A549 (cell line): Measurements from ENCODE around the gene DIPK1B. TPM values are rescaled to one million over a fixed set of nuclear protein-coding genes. Genes with fewer than 3 reads are reported as not detected.

ENCODE experiments used
- ATAC-seq, 2 experiments: fragments of 200-7000 bp in 1 of 2; fragments of >200 bp in 1 of 2; cut with Nextera tagmentation in 1 of 2; cut with Tn5 transposase in 1 of 2; 3 replicates each; pipeline versions ENCODE4 v1.8.0 to v1.9.1; 2018 to 2020; ENCODE audit warnings: mild to moderate bottlenecking in 1 of 2, moderate library complexity in 1 of 2
- CTCF ChIA-PET: fragments of 300-600 bp; sonication (Branson Sonifier 250); formaldehyde crosslinking; extraction: SDS; loops from one replicate; lab custom pipeline; 2021; ENCODE audit warnings: antibody characterized with exemption, inconsistent platforms; lab: Yijun Ruan, JAX
- POLR2A ChIA-PET: fragments of 350-600 bp; formaldehyde crosslinking; extraction: SDS; loops from one replicate; lab custom pipeline; 2021; ENCODE audit warnings: antibody characterized with exemption, inconsistent platforms; lab: Yijun Ruan, JAX
- DNase-seq, 2 experiments: peaks; one replicate each; pipeline versions ENCODE4 v3.0.0 to v3.0.0-alpha.2; 2011 to 2016; ENCODE audit warnings: low read depth in 1 of 2, low spot score in 1 of 2
- FAIRE-seq: peaks from 2 replicates; lab custom pipeline; 2011; peaks lifted over from hg19 to GRCh38; lab: Jason Lieb, UNC
- H3K27ac ChIP-seq, 2 experiments: fragments of >200 bp; sonication (Bioruptor Twin); formaldehyde crosslinking; 3 replicates each; pipeline ENCODE4 v1.5.1; 2016 to 2017
- H3K4me1 ChIP-seq: fragments of >200 bp; sonication (Bioruptor Twin); formaldehyde crosslinking; 3 replicates; pipeline ENCODE4 v1.6.1; 2016
- H3K4me2 ChIP-seq: fragments of >200 bp; sonication (Bioruptor Twin); formaldehyde crosslinking; 3 replicates; pipeline ENCODE4 v1.6.1; 2016
- H3K4me3 ChIP-seq: fragments of >200 bp; sonication (Bioruptor Twin); formaldehyde crosslinking; 3 replicates; pipeline ENCODE4 v1.5.1; 2016
- H3K9me3 ChIP-seq: fragments of >200 bp; sonication (Bioruptor Twin); formaldehyde crosslinking; 3 replicates; pipeline ENCODE4 v1.6.1; 2016
- CBX8 ChIP-seq: fragments of 200-600 bp; sonication (generic); IDR thresholded peaks from 2 replicates; pipeline ENCODE4 v1.6.1; 2016
- CEBPB ChIP-seq, 2 experiments: fragments of >200 bp in 1 of 2; sonication (Bioruptor Twin) in 1 of 2; formaldehyde crosslinking in 1 of 2; IDR thresholded peaks; 2 replicates each; pipeline ENCODE4 v1.6.1; 2012 to 2016
- CHD4 ChIP-seq: fragments of 200-600 bp; sonication (generic); IDR thresholded peaks from 2 replicates; pipeline ENCODE4 v1.6.1; 2016; ENCODE audit warnings: antibody characterized with exemption, mild to moderate bottlenecking, borderline replicate concordance
- ESRRA ChIP-seq: fragments of 150-350 bp; IDR thresholded peaks from 2 replicates; pipeline ENCODE4 v1.6.1; 2014; ENCODE audit warnings: mild to moderate bottlenecking, low read length, borderline replicate concordance
- FOSB ChIP-seq: fragments of 250-450 bp; sonication (Bioruptor Pico); IDR thresholded peaks from 2 replicates; pipeline ENCODE4 v1.5.0; 2020; ENCODE audit warnings: mild to moderate bottlenecking, moderate library complexity
- FOSL2 ChIP-seq, 2 experiments: fragments of 450-650 bp in 1 of 2; fragments of >200 bp in 1 of 2; sonication (Bioruptor Twin) in 1 of 2; formaldehyde crosslinking; IDR thresholded peaks; 2 replicates each; pipeline versions ENCODE4 v1.5.0 to v1.6.1; 2016 to 2020; ENCODE audit warnings: mild to moderate bottlenecking in 1 of 2, moderate library complexity in 1 of 2
- FOXS1 ChIP-seq: fragments of 250-450 bp; sonication (Bioruptor Pico); IDR thresholded peaks from 2 replicates; pipeline ENCODE4 v1.5.0; 2020; ENCODE audit warnings: mild to moderate bottlenecking, moderate library complexity
- GATA3 ChIP-seq: IDR thresholded peaks from 2 replicates; pipeline ENCODE4 v1.6.1; 2012; ENCODE audit warnings: borderline replicate concordance
- HEYL ChIP-seq: fragments of 250-450 bp; sonication (Bioruptor Pico); IDR thresholded peaks from 2 replicates; pipeline ENCODE4 v1.8.0; 2021; ENCODE audit warnings: mild to moderate bottlenecking, moderate library complexity
- HMGXB4 ChIP-seq: fragments of 250-450 bp; sonication (Bioruptor Pico); IDR thresholded peaks from 2 replicates; pipeline ENCODE4 v1.5.0; 2021; ENCODE audit warnings: mild to moderate bottlenecking, moderate library complexity, borderline replicate concordance
- HOXB5 ChIP-seq: fragments of 250-450 bp; sonication (Bioruptor Pico); IDR thresholded peaks from 2 replicates; pipeline ENCODE4 v1.5.0; 2020; ENCODE audit warnings: mild to moderate bottlenecking, moderate library complexity
- KDM1A ChIP-seq: fragments of 200-600 bp; sonication (generic); IDR thresholded peaks from 2 replicates; pipeline ENCODE4 v1.6.1; 2016; ENCODE audit warnings: low read depth, mild to moderate bottlenecking
- MYC ChIP-seq: IDR thresholded peaks from 2 replicates; pipeline ENCODE4 v1.6.1; 2012; ENCODE audit warnings: mild to moderate bottlenecking, inconsistent platforms, low read length, improper control_type of control experiment, borderline replicate concordance
- NR3C1 ChIP-seq: fragments of >200 bp; sonication (Bioruptor Twin); formaldehyde crosslinking; IDR thresholded peaks from 3 replicates; pipeline ENCODE4 v1.6.1; 2017
- ZC3H11A ChIP-seq: fragments of 450-650 bp; IDR thresholded peaks from 2 replicates; pipeline ENCODE4 v1.6.1; 2014; ENCODE audit warnings: antibody characterized with exemption, mild to moderate bottlenecking
- ZNF302 ChIP-seq: fragments of 250-450 bp; sonication (Bioruptor Pico); IDR thresholded peaks from 2 replicates; pipeline ENCODE4 v1.9.0; 2021; ENCODE audit warnings: inconsistent platforms, mild to moderate bottlenecking, moderate library complexity
- ZSCAN20 ChIP-seq: fragments of 250-450 bp; sonication (Bioruptor Pico); IDR thresholded peaks from 2 replicates; pipeline ENCODE4 v1.8.0; 2022; ENCODE audit warnings: mild to moderate bottlenecking, moderate library complexity
- WGBS: methylation state at CpG from one replicate; pipeline ENCODE4 v1.1.6; 2017; ENCODE audit errors: missing lambda C conversion rate; 5-methylcytosine and 5-hydroxymethylcytosine counted together
- polyA plus RNA-seq, 4 experiments: library from polyadenylated mRNA; depleted of rRNA in 3 of 4; stranded (reverse); fragments of >200 nt; fragmentation: RNase III in 1 of 4; extraction: RNeasy Plus Mini Kit Qiagen cat#74134 plus additional on column Dnase treatment in 1 of 4; gene quantifications; 2 replicates in 3 of 4; 3 replicates in 1 of 4; pipeline ENCODE4 v1.2.3, GENCODE V29; 2011 to 2017
- TF ChIP-seq, protein P1 (sequence below): fragments of >200 bp; sonication (Bioruptor Twin); formaldehyde crosslinking; IDR thresholded peaks from 3 replicates; pipeline ENCODE4 v1.5.1; 2016
- TF ChIP-seq, protein P2 (sequence below): fragments of >200 bp; sonication (Bioruptor Twin); formaldehyde crosslinking; IDR thresholded peaks from 2 replicates; pipeline ENCODE4 v1.6.1; 2016

The DIPK1B gene
- polyA plus RNA-seq, 2 of the 4 experiments (the other 2 are of a cell fraction) = 6.7 TPM

DNA sequence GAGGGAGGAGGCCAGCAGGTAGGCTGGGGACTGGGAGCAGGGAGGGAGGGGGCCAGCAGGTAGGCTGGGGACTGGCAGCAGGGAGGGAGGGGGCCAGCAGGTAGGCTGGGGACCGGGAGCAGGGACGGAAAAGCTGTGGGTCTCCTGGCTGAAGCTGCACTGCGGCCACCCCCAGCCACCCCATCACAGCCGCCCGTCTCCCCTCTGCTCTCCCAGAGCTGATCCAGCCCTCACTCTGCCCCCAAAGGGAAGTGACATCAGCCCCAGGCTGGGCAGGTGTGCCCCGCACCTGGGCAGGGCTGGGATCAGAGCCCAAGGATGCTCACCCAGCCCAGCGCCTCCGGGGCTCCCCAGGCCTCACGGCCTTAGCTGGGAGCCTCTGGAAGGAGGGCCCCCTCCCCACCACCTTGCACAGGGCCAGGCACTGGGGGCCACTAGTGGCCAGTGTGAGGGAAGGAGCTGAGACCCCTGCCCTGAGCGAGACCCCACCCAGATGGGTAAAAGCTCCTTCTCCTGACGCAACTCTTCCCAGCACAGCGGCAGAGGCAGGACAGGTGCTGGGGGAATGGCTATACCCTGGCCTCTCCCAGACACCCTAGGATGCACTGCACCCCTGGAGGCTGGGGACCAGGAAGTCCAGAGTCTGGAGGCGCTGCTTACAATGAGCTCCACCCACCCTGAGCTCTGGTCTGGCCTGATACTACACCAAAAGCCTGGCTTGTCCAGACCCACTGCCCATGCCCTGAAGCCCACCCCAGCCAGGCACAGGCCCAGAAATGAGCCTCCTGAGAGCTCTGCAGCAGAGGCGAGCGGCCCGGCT, 36.7 kb upstream of the DIPK1B start:
- POLR2A ChIA-PET = no interaction called here
- FAIRE-seq = no peak
- Histone ChIP-seq H3K4me2 (peak overlapping the region; percentile 24; the same call in 2 of the 3 replicates), H3K4me3 (no peak overlapping the region), H3K4me1 (peaks cover 37% of the 10 kb centered on the region), H3K9me3 (no peaks in the 10 kb centered on the region), H3K27ac (peak overlapping the region in 1 of 2 experiments; percentile 51; a peak in 3 of 6 replicates)
- no peak for TF ChIP-seq MYC
- TF ChIP-seq, protein P1, sequence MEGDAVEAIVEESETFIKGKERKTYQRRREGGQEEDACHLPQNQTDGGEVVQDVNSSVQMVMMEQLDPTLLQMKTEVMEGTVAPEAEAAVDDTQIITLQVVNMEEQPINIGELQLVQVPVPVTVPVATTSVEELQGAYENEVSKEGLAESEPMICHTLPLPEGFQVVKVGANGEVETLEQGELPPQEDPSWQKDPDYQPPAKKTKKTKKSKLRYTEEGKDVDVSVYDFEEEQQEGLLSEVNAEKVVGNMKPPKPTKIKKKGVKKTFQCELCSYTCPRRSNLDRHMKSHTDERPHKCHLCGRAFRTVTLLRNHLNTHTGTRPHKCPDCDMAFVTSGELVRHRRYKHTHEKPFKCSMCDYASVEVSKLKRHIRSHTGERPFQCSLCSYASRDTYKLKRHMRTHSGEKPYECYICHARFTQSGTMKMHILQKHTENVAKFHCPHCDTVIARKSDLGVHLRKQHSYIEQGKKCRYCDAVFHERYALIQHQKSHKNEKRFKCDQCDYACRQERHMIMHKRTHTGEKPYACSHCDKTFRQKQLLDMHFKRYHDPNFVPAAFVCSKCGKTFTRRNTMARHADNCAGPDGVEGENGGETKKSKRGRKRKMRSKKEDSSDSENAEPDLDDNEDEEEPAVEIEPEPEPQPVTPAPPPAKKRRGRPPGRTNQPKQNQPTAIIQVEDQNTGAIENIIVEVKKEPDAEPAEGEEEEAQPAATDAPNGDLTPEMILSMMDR = no peak
- no peak for TF ChIP-seq HOXB5
- no peak for TF ChIP-seq CEBPB (IDR thresholded peaks at IDR 0.05)
- no peak for TF ChIP-seq ZNF302 (CRISPR knock-in tag)
- TF ChIP-seq CBX8 = no peak
- 92% methylated on average over 12 of the region's 16 CpGs for WGBS
- peak in 1 of 2 experiments; percentile 9; a peak in 1 of 6 replicates for ATAC-seq
- no peak for DNase-seq
- CTCF ChIA-PET = interaction anchor here (0.9 to 7.9 kb wide), 5 partner anchors 10 to 187 kb away, joined by 3 to 186 read pairs (median 6); partner anchors contain the start of gene AGPAT2

DNA sequence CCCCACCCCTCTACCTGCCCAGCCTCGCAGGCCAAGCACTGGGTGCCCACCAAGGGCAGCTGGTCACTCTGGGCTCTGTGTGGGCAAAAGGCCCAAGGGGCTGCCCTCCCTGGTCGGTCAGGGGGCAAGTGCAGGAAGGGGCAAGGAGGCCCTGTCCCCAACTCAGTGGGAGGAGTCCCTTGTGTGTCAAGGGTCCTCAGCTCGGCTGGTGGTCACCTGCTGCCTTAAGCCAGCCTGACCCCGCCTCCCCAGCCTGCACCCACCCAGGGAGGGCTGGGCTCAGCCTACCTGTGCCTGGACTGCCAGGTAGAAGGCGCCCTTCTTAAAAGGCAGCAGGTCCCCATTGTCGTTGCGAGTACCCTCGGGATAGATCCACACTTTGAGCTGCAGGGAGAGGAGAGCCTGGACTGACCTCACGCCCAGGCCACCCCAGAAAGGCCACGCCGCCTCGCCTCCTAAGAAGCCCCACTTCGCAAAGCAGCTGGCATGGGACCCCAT, 36.0 kb upstream of the DIPK1B start:
- POLR2A ChIA-PET = no interaction called here

GRCh38 chr9:136676920-136677686, 35.3 kb upstream of the DIPK1B start:
- H3K9me3 ChIP-seq = no peaks in the 10 kb centered on the region
- no peak for DNase-seq
- no peak overlapping the region for H3K4me2 ChIP-seq
- no peak overlapping the region for H3K27ac ChIP-seq
- FAIRE-seq = no peak
- ChIA-PET CTCF (interaction anchor here (0.9 to 7.9 kb wide), 7 partner anchors 9 to 188 kb away, joined by 3 to 186 read pairs (median 4); partner anchors contain the start of gene AGPAT2), POLR2A (interaction anchor here (0.5 kb wide), 1 partner anchor 156 kb away, joined by 3 read pairs; no protein-coding TSS in a partner anchor)
- TF ChIP-seq HEYL (CRISPR knock-in tag) (no peak), FOSB (CRISPR knock-in tag) (no peak), ESRRA (no peak)
- ATAC-seq = no peak
- H3K4me3 ChIP-seq = no peak overlapping the region
- H3K4me1 ChIP-seq = peaks cover 28% of the 10 kb centered on the region
- 93% methylated on average over 19 of the region's 46 CpGs for WGBS

More for the DNA sequence above, 36.0 kb upstream of the DIPK1B start:
- WGBS = 90% methylated on average over 10 of the region's 13 CpGs
- FAIRE-seq (no peak), ATAC-seq (no peak), DNase-seq (no peak)
- Histone ChIP-seq H3K4me3 (no peak overlapping the region), H3K4me1 (peaks cover 35% of the 10 kb centered on the region), H3K9me3 (no peaks in the 10 kb centered on the region), H3K4me2 (no peak overlapping the region), H3K27ac (no peak overlapping the region)
- TF ChIP-seq, protein P1 = no peak
- no peak for TF ChIP-seq CHD4
- CTCF ChIA-PET = interaction anchor here (0.9 to 7.9 kb wide), 7 partner anchors 9 to 188 kb away, joined by 3 to 186 read pairs (median 5); partner anchors contain the start of gene AGPAT2

- no peak for TF ChIP-seq FOSL2 (IDR thresholded peaks at IDR 0.05)
- no peak for TF ChIP-seq FOSL2 (CRISPR knock-in tag; IDR thresholded peaks at IDR 0.05)
- no peak for TF ChIP-seq ZSCAN20 (CRISPR knock-in tag)
- TF ChIP-seq ZC3H11A = no peak
- no peak for TF ChIP-seq CEBPB (IDR thresholded peaks at IDR 0.05)
- no peak for TF ChIP-seq NR3C1
- no peak for TF ChIP-seq HMGXB4 (CRISPR knock-in tag)
- TF ChIP-seq MYC = no peak
- no peak for TF ChIP-seq FOXS1 (CRISPR knock-in tag)
- no peak for TF ChIP-seq KDM1A
- TF ChIP-seq, protein P2, sequence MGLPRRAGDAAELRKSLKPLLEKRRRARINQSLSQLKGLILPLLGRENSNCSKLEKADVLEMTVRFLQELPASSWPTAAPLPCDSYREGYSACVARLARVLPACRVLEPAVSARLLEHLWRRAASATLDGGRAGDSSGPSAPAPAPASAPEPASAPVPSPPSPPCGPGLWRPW = no peak
- TF ChIP-seq GATA3 = no peak
- Histone ChIP-seq H3K4me2 (no peak overlapping the region), H3K4me1 (peaks cover 19% of the 10 kb centered on the region), H3K4me3 (no peak overlapping the region), H3K9me3 (no peaks in the 10 kb centered on the region), H3K27ac (no peak overlapping the region)
- DNase-seq = no peak
- ChIA-PET CTCF (interaction anchor here (1.2 to 7.9 kb wide), 2 partner anchors 19 to 33 kb away, joined by 3 to 113 read pairs; no protein-coding TSS in a partner anchor), POLR2A (no interaction called here)
- ATAC-seq = no peak
- WGBS = 96% methylated on average over 9 of the region's 15 CpGs
- no peak for FAIRE-seq
Observed at GRCh38 chr9:136678034-136678433, 34.3 kb upstream of the DIPK1B start.
